HEK293 (cell line): ENCODE results near the gene BAG5.

Experiments used
- CTCF ChIP-seq: fragments of 450-650 bp; formaldehyde crosslinking; IDR thresholded peaks from 2 replicates; pipeline ENCODE4 v1.5.1; 2016; ENCODE audit warnings: missing biosample characterization, missing genetic modification characterization
- SCRT1 ChIP-seq: fragments of 450-650 bp; formaldehyde crosslinking; IDR thresholded peaks from 2 replicates; pipeline ENCODE4 v1.5.1; 2016; ENCODE audit warnings: missing biosample characterization, missing genetic modification characterization, borderline replicate concordance

- TF ChIP-seq SCRT1 (tag by site-specific recombination) (no peak), CTCF (tag by site-specific recombination) (peak; percentile 81)
These were observed 44.7 kb upstream of the BAG5 start for GRCh38 chr14:103606963-103607668.
